PC-9 (cell line): ENCODE results near the gene FAM111A. TPM values are rescaled to one million over a fixed set of nuclear protein-coding genes. Genes with fewer than 3 reads are reported as not detected.

Source experiments
- BruUV-seq: library from RNA; stranded (reverse); fragments of 400-500 nt; replicated peaks from 2 replicates; lab custom pipeline; 2021; lab: Mats Ljungman, UMichigan
- CTCF ChIA-PET: fragments of 300-600 bp; sonication (Branson Sonifier 250); formaldehyde crosslinking; loops from one replicate; lab custom pipeline; 2022; ENCODE audit warnings: antibody characterized with exemption; lab: Charles Lee
- POLR2A ChIA-PET: fragments of 300-600 bp; sonication (Branson Sonifier 250); formaldehyde crosslinking; loops from one replicate; lab custom pipeline; 2022; ENCODE audit warnings: antibody characterized with exemption; ENCODE audit not compliant: unreplicated experiment; lab: Charles Lee
- DNase-seq, 2 experiments: peaks; one replicate each; pipeline versions ENCODE4 v3.0.0 to v3.0.0-alpha.2; 2015 to 2022; ENCODE audit warnings: mixed read lengths in 1 of 2
- H2AFZ ChIP-seq: fragments of 200-600 bp; sonication (generic); 2 replicates; pipeline ENCODE4 v1.8.1; 2017; ENCODE audit warnings: antibody characterized with exemption
- H3F3A ChIP-seq: fragments of 200-600 bp; sonication (generic); 2 replicates; pipeline ENCODE4 v1.8.1; 2017; ENCODE audit warnings: antibody characterized with exemption, mild to moderate bottlenecking, low read depth; ENCODE audit not compliant: insufficient read depth
- H3K27ac ChIP-seq: fragments of 200-600 bp; sonication (generic); 2 replicates; pipeline ENCODE4 v1.6.1; 2016; ENCODE audit warnings: mixed run types
- H3K27me3 ChIP-seq: fragments of 200-600 bp; sonication (generic); 2 replicates; pipeline ENCODE4 v1.6.1; 2016; ENCODE audit warnings: low read depth, mixed run types; ENCODE audit not compliant: insufficient read depth
- H3K36me3 ChIP-seq: fragments of 200-600 bp; sonication (generic); 2 replicates; pipeline ENCODE4 v1.6.1; 2016; ENCODE audit warnings: low read depth, mixed run types
- H3K4me1 ChIP-seq: fragments of 200-600 bp; sonication (generic); replicated peaks from 2 replicates; pipeline ENCODE4 v1.6.1; 2016; ENCODE audit warnings: mixed run types; ENCODE audit not compliant: insufficient read depth
- H3K4me2 ChIP-seq: fragments of 200-600 bp; sonication (generic); 2 replicates; pipeline ENCODE4 v1.6.1; 2017; ENCODE audit warnings: mixed run types
- H3K4me3 ChIP-seq: fragments of 200-600 bp; sonication (generic); 2 replicates; pipeline ENCODE4 v1.6.1; 2016; ENCODE audit warnings: mixed run types
- H3K79me2 ChIP-seq: fragments of 200-600 bp; sonication (generic); 2 replicates; pipeline ENCODE4 v1.6.1; 2017; ENCODE audit warnings: low read depth, mixed run types
- H3K9me2 ChIP-seq: fragments of 200-600 bp; sonication (generic); 2 replicates; pipeline ENCODE4 v1.8.1; 2017; ENCODE audit warnings: mild to moderate bottlenecking; ENCODE audit not compliant: insufficient read depth
- H3K9me3 ChIP-seq: fragments of 200-600 bp; sonication (generic); 2 replicates; pipeline ENCODE4 v1.8.1; 2016; ENCODE audit warnings: low read depth; ENCODE audit not compliant: insufficient read depth
- H4K20me1 ChIP-seq: fragments of 200-600 bp; sonication (generic); 2 replicates; pipeline ENCODE4 v1.8.1; 2017; ENCODE audit not compliant: insufficient read depth
- CTCF ChIP-seq: fragments of 200-600 bp; sonication (generic); conservative IDR thresholded peaks from 2 replicates; pipeline ENCODE4 v1.6.1; 2017; ENCODE audit warnings: mixed run types, antibody characterized with exemption, mild to moderate bottlenecking, moderate library complexity
- EZH2 ChIP-seq: fragments of 200-600 bp; sonication (generic); IDR thresholded peaks from 2 replicates; pipeline ENCODE4 v1.8.0; 2017; ENCODE audit warnings: antibody characterized with exemption, low read depth
- intact Hi-C: fragments of 100-400 bp; cut with micrococcal nuclease; formaldehyde crosslinking; loops from one replicate; pipeline ENCODE4 v1.10.0; 2022; ENCODE audit not compliant: unreplicated experiment
- total RNA-seq: library from RNA; stranded (reverse); gene quantifications from 2 replicates; pipeline ENCODE4 v1.2.3, GENCODE V29; 2021

The FAM111A gene
- total RNA-seq, 1 experiment from 2014 or later = 95.3 TPM

DNA sequence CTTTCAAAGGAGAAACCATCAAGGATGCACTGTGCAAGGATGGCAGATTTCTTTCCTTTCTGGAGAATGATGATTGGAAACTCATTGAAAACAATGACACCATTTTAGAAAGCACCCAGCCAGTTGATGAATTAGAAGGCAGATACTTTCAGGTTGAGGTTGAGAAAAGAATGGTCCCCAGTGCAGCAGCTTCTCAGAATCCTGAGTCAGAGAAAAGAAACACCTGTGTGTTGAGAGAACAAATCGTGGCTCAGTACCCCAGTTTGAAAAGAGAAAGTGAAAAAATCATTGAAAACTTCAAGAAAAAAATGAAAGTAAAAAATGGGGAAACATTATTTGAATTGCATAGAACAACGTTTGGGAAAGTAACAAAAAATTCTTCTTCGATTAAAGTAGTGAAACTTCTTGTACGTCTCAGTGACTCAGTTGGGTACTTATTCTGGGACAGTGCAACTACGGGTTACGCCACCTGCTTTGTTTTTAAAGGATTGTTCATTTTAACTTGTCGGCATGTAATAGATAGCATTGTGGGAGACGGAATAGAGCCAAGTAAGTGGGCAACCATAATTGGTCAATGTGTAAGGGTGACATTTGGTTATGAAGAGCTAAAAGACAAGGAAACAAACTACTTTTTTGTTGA lies 9.8 kb downstream of the FAM111A start:
- Histone ChIP-seq H4K20me1 (no peaks in the 10 kb centered on the region), H3K9me2 (no peaks in the 10 kb centered on the region), H3K4me1 (no peaks in the 10 kb centered on the region), H3F3A (no peaks in the 10 kb centered on the region), H2AFZ (no peak overlapping the region), H3K79me2 (no peaks in the 10 kb centered on the region), H3K27me3 (no peaks in the 10 kb centered on the region), H3K4me3 (no peak overlapping the region), H3K4me2 (no peak overlapping the region), H3K36me3 (peaks cover 10% of the 10 kb centered on the region), H3K27ac (no peak overlapping the region), H3K9me3 (no peaks in the 10 kb centered on the region)
- no TSS peak for BruUV-seq
- TF ChIP-seq EZH2 (no peak), CTCF (no peak)
- ChIA-PET CTCF (no interaction called here), POLR2A (no interaction called here)
- no peak for DNase-seq
- intact Hi-C loops = no loop called here

GRCh38 chr11:59154610-59155009 lies 12.0 kb downstream of the FAM111A start:
- Histone ChIP-seq H2AFZ (no peak overlapping the region), H3K4me1 (no peaks in the 10 kb centered on the region), H3K4me2 (no peak overlapping the region), H3K9me3 (no peaks in the 10 kb centered on the region), H4K20me1 (no peaks in the 10 kb centered on the region), H3K79me2 (no peaks in the 10 kb centered on the region), H3K36me3 (peaks cover 7% of the 10 kb centered on the region; the same call in 1 of the 2 replicates), H3K27me3 (no peaks in the 10 kb centered on the region), H3K9me2 (no peaks in the 10 kb centered on the region), H3F3A (no peaks in the 10 kb centered on the region), H3K27ac (no peak overlapping the region), H3K4me3 (no peak overlapping the region)
- BruUV-seq = no TSS peak
- no peak for TF ChIP-seq CTCF
- TF ChIP-seq EZH2 = no peak
- intact Hi-C loops = no loop called here
- ChIA-PET POLR2A (no interaction called here), CTCF (interaction anchor here (0.6 kb wide), 1 partner anchor 14 kb away, joined by 3 read pairs; no protein-coding TSS in a partner anchor)
- no peak for DNase-seq

DNA sequence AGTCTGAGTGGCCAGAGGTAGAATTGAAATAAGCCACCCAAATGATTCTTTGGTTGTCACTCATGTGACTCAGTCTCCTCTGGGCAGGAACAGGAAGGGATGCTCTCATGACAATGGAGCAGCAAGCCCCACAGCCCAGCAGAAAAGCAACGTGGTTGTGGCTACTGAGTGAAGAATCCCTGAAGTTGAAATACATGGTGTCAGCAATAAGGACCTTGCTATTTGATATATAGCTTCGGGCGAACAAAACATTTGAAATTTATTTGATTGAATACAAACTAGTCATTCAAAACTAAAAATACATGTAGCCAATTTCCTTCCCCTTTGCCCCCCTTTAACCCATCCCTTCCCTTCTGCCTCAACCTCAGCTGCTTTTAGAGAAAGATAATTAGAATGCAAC lies 14.8 kb downstream of the FAM111A start:
- no peak for DNase-seq
- Histone ChIP-seq H3K4me2 (no peak overlapping the region), H3K36me3 (peaks cover 6% of the 10 kb centered on the region; the same call in 1 of the 2 replicates), H2AFZ (no peak overlapping the region), H3K27ac (no peak overlapping the region), H3K27me3 (0 out of 2 replicates have a peak, but pooled peaks cover 15% of the 10 kb centered on the region), H3K79me2 (no peaks in the 10 kb centered on the region), H3K4me1 (no peaks in the 10 kb centered on the region), H3K9me2 (no peaks in the 10 kb centered on the region), H3K4me3 (no peak overlapping the region), H4K20me1 (no peaks in the 10 kb centered on the region), H3F3A (no peaks in the 10 kb centered on the region), H3K9me3 (no peaks in the 10 kb centered on the region)
- TF ChIP-seq EZH2 = no peak
- no peak for TF ChIP-seq CTCF
- no TSS peak for BruUV-seq
- ChIA-PET CTCF (interaction anchor here (1.2 kb wide), 1 partner anchor 15 kb away, joined by 11 read pairs; the partner anchor contains the start of gene FAM111A), POLR2A (no interaction called here)
- intact Hi-C loops = no loop called here
